ENCODE measurements around the gene EBF3.

The EBF3 gene

GRCh38 chr10:129887986-129888783, 75.9 kb downstream of the EBF3 start:
- DNase-seq (ENCODE audit: low spot score) = no peak

- no peak for DNase-seq (ENCODE audit: low spot score)
Measured at GRCh38 chr10:129887381-129887905, 76.6 kb downstream of the EBF3 start.

GRCh38 chr10:129886263-129886662, 77.8 kb downstream of the EBF3 start:
- DNase-seq (ENCODE audit: low spot score) = no peak

GRCh38 chr10:129885526-129885925, 78.5 kb downstream of the EBF3 start:
- no peak for DNase-seq (ENCODE audit: low spot score)

- no peak for DNase-seq (ENCODE audit: low spot score)
Measured at GRCh38 chr10:129884398-129885078, 79.5 kb downstream of the EBF3 start.

GRCh38 chr10:129883626-129884397, 80.3 kb downstream of the EBF3 start:
- no peak for DNase-seq (ENCODE audit: low spot score)

GRCh38 chr10:129883029-129883428, 81.0 kb downstream of the EBF3 start:
- DNase-seq (ENCODE audit: low spot score) = no peak

GRCh38 chr10:129882291-129883010, 81.6 kb downstream of the EBF3 start:
- DNase-seq (ENCODE audit: low spot score) = no peak

GRCh38 chr10:129881641-129882040, 82.4 kb downstream of the EBF3 start:
- DNase-seq (ENCODE audit: low spot score) = no peak

GRCh38 chr10:129880191-129880870, 83.7 kb downstream of the EBF3 start:
- no peak for DNase-seq (ENCODE audit: low spot score)

GRCh38 chr10:129879655-129880054, 84.4 kb downstream of the EBF3 start:
- DNase-seq (ENCODE audit: low spot score) = no peak

- no peak for DNase-seq (ENCODE audit: low spot score)
Measured at GRCh38 chr10:129878835-129879234, 85.2 kb downstream of the EBF3 start.

- DNase-seq (ENCODE audit: low spot score) = peak; percentile 15
Measured at GRCh38 chr10:129877773-129878371, 86.2 kb downstream of the EBF3 start.

- no peak for DNase-seq (ENCODE audit: low spot score)
Measured at GRCh38 chr10:129876838-129877237, 87.2 kb downstream of the EBF3 start.

- no peak for DNase-seq (ENCODE audit: low spot score)
Measured at GRCh38 chr10:129875993-129876726, 87.9 kb downstream of the EBF3 start.

GRCh38 chr10:129873351-129873750, 90.7 kb downstream of the EBF3 start:
- DNase-seq (ENCODE audit: low spot score) = no peak

GRCh38 chr10:129871966-129872365, 92.1 kb downstream of the EBF3 start:
- no peak for DNase-seq (ENCODE audit: low spot score)

- peak; percentile 96 for DNase-seq (ENCODE audit: low spot score)
Measured at GRCh38 chr10:129870961-129871621, 93.0 kb downstream of the EBF3 start.

- DNase-seq (ENCODE audit: low spot score) = no peak
Measured at GRCh38 chr10:129870474-129870757, 93.7 kb downstream of the EBF3 start.

Data from cerebellar cortex (tissue), 1 donor.